ENCODE results near the gene CRB1. TPM values are rescaled to one million over a fixed set of nuclear protein-coding genes. Genes with fewer than 3 reads are reported as not detected.

Gene CRB1
- total RNA-seq, 3 donors from 2014 or later = 0.33 to 1.0 (median 0.48) TPM

DNA sequence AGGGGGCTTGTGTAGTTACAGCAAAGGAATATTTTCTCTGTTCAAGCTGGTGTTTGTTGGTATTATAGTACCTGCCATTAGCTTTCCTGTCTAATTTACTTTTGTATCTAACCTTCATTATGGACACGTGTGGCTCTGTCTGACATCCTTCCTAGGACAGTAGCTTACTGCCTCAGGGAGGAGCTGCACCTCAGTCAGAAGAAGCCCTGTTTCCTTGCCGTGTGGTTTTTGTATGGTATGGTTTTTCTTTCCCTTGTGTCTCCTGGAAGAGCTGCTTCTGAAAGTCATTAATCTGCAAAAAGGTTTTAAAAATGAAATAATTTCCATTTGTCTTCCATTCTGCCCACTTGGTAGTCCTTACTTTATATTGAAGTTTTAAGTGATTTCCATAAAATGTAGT, 17.4 kb upstream of the CRB1 start:
- Histone ChIP-seq H3K4me3 (no peak overlapping the region), H3K27ac (no peak overlapping the region), H3K9me3 (no peaks in the 10 kb centered on the region), H3K36me3 (no peaks in the 10 kb centered on the region), H3K4me1 (no peaks in the 10 kb centered on the region), H3K27me3 (no peaks in the 10 kb centered on the region)
- intact Hi-C loops (cut with DNase I; ENCODE audit: low total_unique reads) = no loop called here
- TF ChIP-seq POLR2AphosphoS5 (IDR thresholded peaks at IDR 0.05) = no peak
- no peak for TF ChIP-seq POLR2A (IDR thresholded peaks at IDR 0.05)
- TF ChIP-seq, protein P1, sequence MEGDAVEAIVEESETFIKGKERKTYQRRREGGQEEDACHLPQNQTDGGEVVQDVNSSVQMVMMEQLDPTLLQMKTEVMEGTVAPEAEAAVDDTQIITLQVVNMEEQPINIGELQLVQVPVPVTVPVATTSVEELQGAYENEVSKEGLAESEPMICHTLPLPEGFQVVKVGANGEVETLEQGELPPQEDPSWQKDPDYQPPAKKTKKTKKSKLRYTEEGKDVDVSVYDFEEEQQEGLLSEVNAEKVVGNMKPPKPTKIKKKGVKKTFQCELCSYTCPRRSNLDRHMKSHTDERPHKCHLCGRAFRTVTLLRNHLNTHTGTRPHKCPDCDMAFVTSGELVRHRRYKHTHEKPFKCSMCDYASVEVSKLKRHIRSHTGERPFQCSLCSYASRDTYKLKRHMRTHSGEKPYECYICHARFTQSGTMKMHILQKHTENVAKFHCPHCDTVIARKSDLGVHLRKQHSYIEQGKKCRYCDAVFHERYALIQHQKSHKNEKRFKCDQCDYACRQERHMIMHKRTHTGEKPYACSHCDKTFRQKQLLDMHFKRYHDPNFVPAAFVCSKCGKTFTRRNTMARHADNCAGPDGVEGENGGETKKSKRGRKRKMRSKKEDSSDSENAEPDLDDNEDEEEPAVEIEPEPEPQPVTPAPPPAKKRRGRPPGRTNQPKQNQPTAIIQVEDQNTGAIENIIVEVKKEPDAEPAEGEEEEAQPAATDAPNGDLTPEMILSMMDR (IDR thresholded peaks at IDR 0.05) = no peak
- DNase-seq (ENCODE audit: low spot score in 2 of 2) = no peak

DNA sequence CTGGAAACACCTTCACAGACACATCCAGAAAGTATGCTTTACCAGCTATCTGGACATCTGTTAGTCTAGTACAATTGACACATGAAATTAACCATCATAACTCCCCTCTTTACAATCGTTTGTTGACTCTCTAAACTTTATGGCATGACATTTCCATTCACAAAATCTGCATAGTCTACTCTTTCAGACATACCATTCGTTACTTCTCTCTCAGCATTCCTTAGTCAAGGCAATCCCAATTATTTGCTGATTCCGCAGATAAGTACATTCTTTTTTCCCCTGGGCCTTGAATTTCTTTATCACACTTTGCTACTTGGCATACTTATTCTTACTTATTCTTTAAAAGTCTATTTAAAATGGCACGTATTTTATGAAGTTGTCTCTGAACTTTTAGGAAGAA, 15.1 kb upstream of the CRB1 start:
- no peak overlapping the region for H3K27ac ChIP-seq
- no peaks in the 10 kb centered on the region for H3K4me1 ChIP-seq
- no peaks in the 10 kb centered on the region for H3K36me3 ChIP-seq
- H3K9me3 ChIP-seq = no peaks in the 10 kb centered on the region
- no peak for DNase-seq (ENCODE audit: low spot score in 2 of 2)
- no peak overlapping the region for H3K4me3 ChIP-seq
- TF ChIP-seq POLR2AphosphoS5 (IDR thresholded peaks at IDR 0.05) (no peak), POLR2A (IDR thresholded peaks at IDR 0.05) (no peak)
- TF ChIP-seq, protein P1 (IDR thresholded peaks at IDR 0.05) = no peak
- H3K27me3 ChIP-seq = no peaks in the 10 kb centered on the region
- intact Hi-C loops (cut with DNase I; ENCODE audit: low total_unique reads) = no loop called here

- no peak for TF ChIP-seq POLR2AphosphoS5 (IDR thresholded peaks at IDR 0.05)
- TF ChIP-seq POLR2A (IDR thresholded peaks at IDR 0.05) = no peak
- TF ChIP-seq, protein P1 (IDR thresholded peaks at IDR 0.05) = no peak
- intact Hi-C loops (cut with DNase I; ENCODE audit: low total_unique reads) = no loop called here
Observed at GRCh38 chr1:197254866-197255265, 13.2 kb upstream of the CRB1 start.

DNA sequence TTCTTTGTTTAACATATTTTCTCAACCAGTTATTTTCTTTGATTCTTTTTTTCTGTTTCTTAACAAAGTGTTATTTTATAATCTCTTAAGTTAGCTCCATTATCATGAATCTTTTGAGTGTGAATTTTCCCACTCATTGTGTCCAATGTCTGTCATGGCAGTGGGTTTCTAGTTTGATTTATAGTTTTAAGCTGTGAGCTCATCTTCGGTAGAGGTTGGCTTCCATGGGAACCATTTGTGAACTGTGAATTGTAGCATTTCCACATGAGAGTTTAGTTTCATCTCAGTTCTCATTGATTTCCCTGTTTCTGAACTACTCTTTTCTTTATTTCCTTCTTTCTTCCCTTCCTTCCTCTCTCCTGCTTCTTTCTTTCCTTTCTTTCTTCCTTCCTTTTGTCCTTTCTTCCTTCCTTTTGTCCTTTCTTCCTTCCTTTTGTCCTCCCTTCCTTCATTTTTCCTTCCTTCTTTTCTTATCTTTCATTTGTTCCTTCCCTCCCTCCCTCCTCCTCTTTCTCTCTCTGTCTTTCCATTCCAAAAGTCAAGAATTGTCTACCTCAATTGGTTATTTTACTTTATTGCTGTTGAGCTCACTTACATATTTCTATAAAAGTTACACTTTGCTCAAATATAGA, 3.0 kb upstream of the CRB1 start:
- TF ChIP-seq, protein P1 (IDR thresholded peaks at IDR 0.05) = no peak
- TF ChIP-seq POLR2A (IDR thresholded peaks at IDR 0.05) (no peak), POLR2AphosphoS5 (IDR thresholded peaks at IDR 0.05) (no peak)
- no peak for DNase-seq (ENCODE audit: low spot score in 2 of 2)
- intact Hi-C loops (cut with DNase I; ENCODE audit: low total_unique reads) = no loop called here
- no peaks in the 10 kb centered on the region for H3K4me1 ChIP-seq
- H3K4me3 ChIP-seq = no peak overlapping the region
- no peaks in the 10 kb centered on the region for H3K36me3 ChIP-seq
- no peak overlapping the region for H3K27ac ChIP-seq
- H3K27me3 ChIP-seq = no peaks in the 10 kb centered on the region
- no peaks in the 10 kb centered on the region for H3K9me3 ChIP-seq

More at GRCh38 chr1:197254866-197255265, 13.2 kb upstream of the CRB1 start:
- Histone ChIP-seq H3K36me3 (no peaks in the 10 kb centered on the region), H3K4me3 (no peak overlapping the region), H3K27ac (no peak overlapping the region), H3K9me3 (no peaks in the 10 kb centered on the region), H3K4me1 (no peaks in the 10 kb centered on the region), H3K27me3 (no peaks in the 10 kb centered on the region)
- DNase-seq (ENCODE audit: low spot score in 2 of 2) = no peak

DNA sequence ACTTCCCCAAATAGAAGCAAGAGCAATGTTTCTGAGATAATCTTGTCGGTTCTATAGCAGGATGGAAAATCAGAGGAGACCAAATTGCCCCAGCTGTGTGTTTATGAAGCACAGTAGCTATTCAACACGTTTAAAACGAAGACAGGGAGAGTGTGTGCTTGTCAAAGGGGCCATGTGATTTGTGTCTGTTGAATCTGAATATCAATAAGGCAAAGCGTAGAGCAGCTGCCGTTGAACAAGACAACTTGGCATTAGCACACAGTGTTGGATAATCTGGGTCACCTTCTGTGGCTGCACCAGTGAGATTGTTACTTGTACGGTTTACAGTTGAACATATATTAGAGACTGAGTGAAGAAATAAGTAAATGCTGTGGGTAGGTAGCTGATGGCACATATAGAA, 1.0 kb downstream of the CRB1 start:
- no peaks in the 10 kb centered on the region for H3K4me1 ChIP-seq
- no peak overlapping the region for H3K4me3 ChIP-seq
- intact Hi-C loops (cut with DNase I; ENCODE audit: low total_unique reads) = no loop called here
- no peak for DNase-seq (ENCODE audit: low spot score in 2 of 2)
- no peaks in the 10 kb centered on the region for H3K27me3 ChIP-seq
- TF ChIP-seq, protein P1 (IDR thresholded peaks at IDR 0.05) = no peak
- no peak for TF ChIP-seq POLR2A (IDR thresholded peaks at IDR 0.05)
- TF ChIP-seq POLR2AphosphoS5 (IDR thresholded peaks at IDR 0.05) = no peak
- no peaks in the 10 kb centered on the region for H3K36me3 ChIP-seq
- no peak overlapping the region for H3K27ac ChIP-seq
- H3K9me3 ChIP-seq = no peaks in the 10 kb centered on the region

Measured in breast epithelium (tissue), 4 donors.